Astrocyte of the cerebellum (primary cell): ENCODE data around the gene ESPNL.

ENCODE experiments used
- DNase-seq: peaks from one replicate; pipeline ENCODE4 v3.0.0-alpha.2; 2011; ENCODE audit warnings: low read depth
- H3K4me3 ChIP-seq: 2 replicates; pipeline ENCODE4 v1.5.1; 2011; ENCODE audit warnings: mild to moderate bottlenecking, low read depth, low read length, moderate library complexity
- in situ Hi-C: cut with HindIII; loops from 2 replicates; pipeline ENCODE4 v1.10.0; 2017; ENCODE audit warnings: low sequenced_read_pairs
- TF ChIP-seq, protein P1 (sequence below): IDR thresholded peaks from 2 replicates; pipeline ENCODE4 v1.5.1; 2012; ENCODE audit warnings: low read length, low read depth, moderate library complexity, mild to moderate bottlenecking; ENCODE audit errors: missing control alignments

ESPNL gene

GRCh38 chr2:238079874-238080327, 20.2 kb upstream of the ESPNL start:
- no peak for DNase-seq
- TF ChIP-seq, protein P1, sequence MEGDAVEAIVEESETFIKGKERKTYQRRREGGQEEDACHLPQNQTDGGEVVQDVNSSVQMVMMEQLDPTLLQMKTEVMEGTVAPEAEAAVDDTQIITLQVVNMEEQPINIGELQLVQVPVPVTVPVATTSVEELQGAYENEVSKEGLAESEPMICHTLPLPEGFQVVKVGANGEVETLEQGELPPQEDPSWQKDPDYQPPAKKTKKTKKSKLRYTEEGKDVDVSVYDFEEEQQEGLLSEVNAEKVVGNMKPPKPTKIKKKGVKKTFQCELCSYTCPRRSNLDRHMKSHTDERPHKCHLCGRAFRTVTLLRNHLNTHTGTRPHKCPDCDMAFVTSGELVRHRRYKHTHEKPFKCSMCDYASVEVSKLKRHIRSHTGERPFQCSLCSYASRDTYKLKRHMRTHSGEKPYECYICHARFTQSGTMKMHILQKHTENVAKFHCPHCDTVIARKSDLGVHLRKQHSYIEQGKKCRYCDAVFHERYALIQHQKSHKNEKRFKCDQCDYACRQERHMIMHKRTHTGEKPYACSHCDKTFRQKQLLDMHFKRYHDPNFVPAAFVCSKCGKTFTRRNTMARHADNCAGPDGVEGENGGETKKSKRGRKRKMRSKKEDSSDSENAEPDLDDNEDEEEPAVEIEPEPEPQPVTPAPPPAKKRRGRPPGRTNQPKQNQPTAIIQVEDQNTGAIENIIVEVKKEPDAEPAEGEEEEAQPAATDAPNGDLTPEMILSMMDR: no peak
- in situ Hi-C loops: no loop called here
- H3K4me3 ChIP-seq: no peak overlapping the region

DNA sequence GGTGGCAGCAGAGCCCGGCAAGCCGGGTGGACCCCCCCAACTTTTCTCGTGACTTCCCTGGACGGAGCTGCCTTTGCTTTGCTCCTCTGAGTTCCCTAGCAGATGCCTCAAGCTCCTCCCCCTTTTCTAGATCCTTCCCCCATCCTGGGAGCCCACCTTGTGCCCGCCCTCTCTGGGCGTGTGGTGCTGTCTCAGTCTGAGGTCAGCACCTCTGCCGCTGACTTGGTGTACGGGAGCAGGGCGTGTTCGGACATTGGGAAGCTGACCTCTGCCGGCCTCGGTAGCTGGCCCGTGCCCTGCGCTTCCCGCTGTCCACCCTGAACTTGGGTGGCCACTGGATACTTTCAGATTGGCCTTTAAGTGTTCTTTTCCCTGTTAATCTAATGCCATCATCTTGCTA, 19.6 kb upstream of the ESPNL start:
- TF ChIP-seq, protein P1: no peak
- no peak for DNase-seq
- in situ Hi-C loops: no loop called here
- no peak overlapping the region for H3K4me3 ChIP-seq

GRCh38 chr2:238081150-238081549, 19.0 kb upstream of the ESPNL start:
- no peak for DNase-seq
- in situ Hi-C loops: no loop called here
- no peak overlapping the region for H3K4me3 ChIP-seq
- TF ChIP-seq, protein P1: no peak

- no peak overlapping the region for H3K4me3 ChIP-seq
- TF ChIP-seq, protein P1: no peak
- no peak for DNase-seq
- in situ Hi-C loops: no loop called here
Observed at GRCh38 chr2:238081561-238081960, 18.6 kb upstream of the ESPNL start.

DNA sequence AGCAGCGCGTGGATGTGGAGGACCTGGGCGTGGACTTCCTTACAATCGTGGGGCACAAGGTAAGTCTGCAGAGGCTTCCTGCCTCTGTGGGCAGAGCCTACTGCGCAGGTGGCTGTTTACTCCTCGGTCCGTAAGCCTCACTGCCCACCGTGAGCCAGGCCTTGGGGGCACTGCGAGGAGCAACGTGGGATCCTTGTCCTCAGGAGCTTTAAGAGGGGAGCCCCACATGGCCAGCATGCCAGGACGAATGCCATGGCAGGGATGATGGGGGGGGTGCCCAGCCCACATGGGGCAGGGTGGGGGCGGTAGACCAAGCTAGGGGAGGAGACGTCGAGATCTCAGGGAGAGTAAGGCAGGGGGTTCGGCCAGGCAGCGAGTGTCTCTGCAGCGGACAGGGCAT, 18.0 kb upstream of the ESPNL start:
- no peak overlapping the region for H3K4me3 ChIP-seq
- TF ChIP-seq, protein P1: no peak
- no peak for DNase-seq
- in situ Hi-C loops: no loop called here

DNA sequence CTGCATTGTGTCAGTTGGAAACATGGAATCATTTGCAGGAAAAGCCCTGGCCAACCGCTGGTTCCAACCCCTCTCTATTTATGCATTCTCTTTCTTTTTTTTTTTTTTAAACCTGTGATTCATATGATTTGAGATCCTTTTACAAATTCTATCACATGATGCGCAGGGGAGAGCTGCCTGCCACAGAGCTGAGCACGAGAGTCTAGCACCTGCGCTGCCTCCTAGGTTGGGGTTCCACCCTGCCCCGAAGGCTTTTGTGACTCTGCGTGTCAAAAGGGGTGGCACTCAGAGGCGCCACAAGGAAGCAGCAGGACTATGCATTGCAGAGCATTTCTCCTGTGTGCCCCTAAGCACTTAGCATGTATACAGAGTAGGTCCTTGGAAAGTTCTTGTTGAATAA, 17.3 kb upstream of the ESPNL start:
- TF ChIP-seq, protein P1: no peak
- H3K4me3 ChIP-seq: no peak overlapping the region
- DNase-seq: no peak
- in situ Hi-C loops: no loop called here

GRCh38 chr2:238083919-238084318, 16.2 kb upstream of the ESPNL start:
- no peak overlapping the region for H3K4me3 ChIP-seq
- in situ Hi-C loops: no loop called here
- DNase-seq: no peak
- TF ChIP-seq, protein P1: no peak
